PC-9 (cell line): ENCODE measurements around the gene PDHB. TPM values are rescaled to one million over a fixed set of nuclear protein-coding genes. Genes with fewer than 3 reads are reported as not detected.
A peak's percentile ranks its signal among the peaks of the same experiment; 100 is the strongest.

ENCODE experiments used
- BruUV-seq: library from RNA; stranded (reverse); fragments of 400-500 nt; replicated peaks from 2 replicates; lab custom pipeline; 2021; lab: Mats Ljungman, UMichigan
- CTCF ChIA-PET: fragments of 300-600 bp; sonication (Branson Sonifier 250); formaldehyde crosslinking; loops from one replicate; lab custom pipeline; 2022; ENCODE audit warnings: antibody characterized with exemption; lab: Charles Lee
- POLR2A ChIA-PET: fragments of 300-600 bp; sonication (Branson Sonifier 250); formaldehyde crosslinking; loops from one replicate; lab custom pipeline; 2022; ENCODE audit warnings: antibody characterized with exemption; ENCODE audit not compliant: unreplicated experiment; lab: Charles Lee
- DNase-seq, 2 experiments: peaks; one replicate each; pipeline versions ENCODE4 v3.0.0 to v3.0.0-alpha.2; 2015 to 2022; ENCODE audit warnings: mixed read lengths in 1 of 2
- H2AFZ ChIP-seq: fragments of 200-600 bp; sonication (generic); 2 replicates; pipeline ENCODE4 v1.8.1; 2017; ENCODE audit warnings: antibody characterized with exemption
- H3F3A ChIP-seq: fragments of 200-600 bp; sonication (generic); 2 replicates; pipeline ENCODE4 v1.8.1; 2017; ENCODE audit warnings: antibody characterized with exemption, mild to moderate bottlenecking, low read depth; ENCODE audit not compliant: insufficient read depth
- H3K27ac ChIP-seq: fragments of 200-600 bp; sonication (generic); 2 replicates; pipeline ENCODE4 v1.6.1; 2016; ENCODE audit warnings: mixed run types
- H3K27me3 ChIP-seq: fragments of 200-600 bp; sonication (generic); 2 replicates; pipeline ENCODE4 v1.6.1; 2016; ENCODE audit warnings: low read depth, mixed run types; ENCODE audit not compliant: insufficient read depth
- H3K36me3 ChIP-seq: fragments of 200-600 bp; sonication (generic); 2 replicates; pipeline ENCODE4 v1.6.1; 2016; ENCODE audit warnings: low read depth, mixed run types
- H3K4me1 ChIP-seq: fragments of 200-600 bp; sonication (generic); replicated peaks from 2 replicates; pipeline ENCODE4 v1.6.1; 2016; ENCODE audit warnings: mixed run types; ENCODE audit not compliant: insufficient read depth
- H3K4me2 ChIP-seq: fragments of 200-600 bp; sonication (generic); 2 replicates; pipeline ENCODE4 v1.6.1; 2017; ENCODE audit warnings: mixed run types
- H3K4me3 ChIP-seq: fragments of 200-600 bp; sonication (generic); 2 replicates; pipeline ENCODE4 v1.6.1; 2016; ENCODE audit warnings: mixed run types
- H3K79me2 ChIP-seq: fragments of 200-600 bp; sonication (generic); 2 replicates; pipeline ENCODE4 v1.6.1; 2017; ENCODE audit warnings: low read depth, mixed run types
- H3K9me2 ChIP-seq: fragments of 200-600 bp; sonication (generic); 2 replicates; pipeline ENCODE4 v1.8.1; 2017; ENCODE audit warnings: mild to moderate bottlenecking; ENCODE audit not compliant: insufficient read depth
- H3K9me3 ChIP-seq: fragments of 200-600 bp; sonication (generic); 2 replicates; pipeline ENCODE4 v1.8.1; 2016; ENCODE audit warnings: low read depth; ENCODE audit not compliant: insufficient read depth
- H4K20me1 ChIP-seq: fragments of 200-600 bp; sonication (generic); 2 replicates; pipeline ENCODE4 v1.8.1; 2017; ENCODE audit not compliant: insufficient read depth
- EZH2 ChIP-seq: fragments of 200-600 bp; sonication (generic); IDR thresholded peaks from 2 replicates; pipeline ENCODE4 v1.8.0; 2017; ENCODE audit warnings: antibody characterized with exemption, low read depth
- intact Hi-C: fragments of 100-400 bp; cut with micrococcal nuclease; formaldehyde crosslinking; loops from one replicate; pipeline ENCODE4 v1.10.0; 2022; ENCODE audit not compliant: unreplicated experiment
- total RNA-seq: library from RNA; stranded (reverse); gene quantifications from 2 replicates; pipeline ENCODE4 v1.2.3, GENCODE V29; 2021
- TF ChIP-seq, protein P1 (sequence below): fragments of 200-600 bp; sonication (generic); conservative IDR thresholded peaks from 2 replicates; pipeline ENCODE4 v1.6.1; 2017; ENCODE audit warnings: mixed run types, antibody characterized with exemption, mild to moderate bottlenecking, moderate library complexity

Gene PDHB
- total RNA-seq, 1 experiment from 2014 or later = 69.8 TPM

- Histone ChIP-seq H3K9me2 (no peaks in the 10 kb centered on the region), H3K36me3 (no peaks in the 10 kb centered on the region), H3K4me1 (peaks cover 63% of the 10 kb centered on the region), H4K20me1 (no peaks in the 10 kb centered on the region), H3K27ac (no peak overlapping the region), H3K79me2 (no peaks in the 10 kb centered on the region), H3K4me3 (no peak overlapping the region), H3F3A (peaks cover 37% of the 10 kb centered on the region), H3K9me3 (no peaks in the 10 kb centered on the region), H2AFZ (no peak overlapping the region), H3K27me3 (no peaks in the 10 kb centered on the region), H3K4me2 (no peak overlapping the region)
- ChIA-PET POLR2A (no interaction called here), CTCF (interaction anchor here (1.1 kb wide), 1 partner anchor 24 kb away, joined by 13 read pairs; the partner anchor contains the start of gene KCTD6)
- TF ChIP-seq, protein P1, sequence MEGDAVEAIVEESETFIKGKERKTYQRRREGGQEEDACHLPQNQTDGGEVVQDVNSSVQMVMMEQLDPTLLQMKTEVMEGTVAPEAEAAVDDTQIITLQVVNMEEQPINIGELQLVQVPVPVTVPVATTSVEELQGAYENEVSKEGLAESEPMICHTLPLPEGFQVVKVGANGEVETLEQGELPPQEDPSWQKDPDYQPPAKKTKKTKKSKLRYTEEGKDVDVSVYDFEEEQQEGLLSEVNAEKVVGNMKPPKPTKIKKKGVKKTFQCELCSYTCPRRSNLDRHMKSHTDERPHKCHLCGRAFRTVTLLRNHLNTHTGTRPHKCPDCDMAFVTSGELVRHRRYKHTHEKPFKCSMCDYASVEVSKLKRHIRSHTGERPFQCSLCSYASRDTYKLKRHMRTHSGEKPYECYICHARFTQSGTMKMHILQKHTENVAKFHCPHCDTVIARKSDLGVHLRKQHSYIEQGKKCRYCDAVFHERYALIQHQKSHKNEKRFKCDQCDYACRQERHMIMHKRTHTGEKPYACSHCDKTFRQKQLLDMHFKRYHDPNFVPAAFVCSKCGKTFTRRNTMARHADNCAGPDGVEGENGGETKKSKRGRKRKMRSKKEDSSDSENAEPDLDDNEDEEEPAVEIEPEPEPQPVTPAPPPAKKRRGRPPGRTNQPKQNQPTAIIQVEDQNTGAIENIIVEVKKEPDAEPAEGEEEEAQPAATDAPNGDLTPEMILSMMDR = no peak
- no peak for TF ChIP-seq EZH2
- BruUV-seq = no TSS peak
- DNase-seq = no peak
- intact Hi-C loops = no loop called here
Observed at GRCh38 chr3:58466899-58467563, 33.4 kb upstream of the PDHB start.

- Histone ChIP-seq H3K9me3 (no peaks in the 10 kb centered on the region), H4K20me1 (no peaks in the 10 kb centered on the region), H3K27ac (no peak overlapping the region), H2AFZ (no peak overlapping the region), H3K36me3 (no peaks in the 10 kb centered on the region), H3K9me2 (no peaks in the 10 kb centered on the region), H3K79me2 (no peaks in the 10 kb centered on the region), H3K4me2 (no peak overlapping the region), H3K4me1 (peaks cover 45% of the 10 kb centered on the region), H3K4me3 (no peak overlapping the region), H3F3A (peaks cover 17% of the 10 kb centered on the region), H3K27me3 (no peaks in the 10 kb centered on the region)
- TF ChIP-seq, protein P1 = no peak
- no peak for TF ChIP-seq EZH2
- POLR2A ChIA-PET = no interaction called here
- intact Hi-C loops = loop anchor here (5.0 kb wide), 1 partner anchor 143 kb away; no protein-coding TSS in a partner anchor
- no TSS peak for BruUV-seq
- DNase-seq = no peak
- CTCF ChIA-PET = interaction anchor here (0.7 kb wide), 1 partner anchor 35 kb away, joined by 6 read pairs; no protein-coding TSS in a partner anchor
Observed at GRCh38 chr3:58464866-58465265, 31.2 kb upstream of the PDHB start.

GRCh38 chr3:58463942-58464271, 30.3 kb upstream of the PDHB start:
- H3K79me2 ChIP-seq = no peaks in the 10 kb centered on the region
- no peaks in the 10 kb centered on the region for H3K27me3 ChIP-seq
- no peaks in the 10 kb centered on the region for H3K9me2 ChIP-seq
- no peaks in the 10 kb centered on the region for H3K9me3 ChIP-seq
- H3K4me1 ChIP-seq = peaks cover 35% of the 10 kb centered on the region
- H3K36me3 ChIP-seq = no peaks in the 10 kb centered on the region
- DNase-seq = no peak
- H2AFZ ChIP-seq = no peak overlapping the region
- BruUV-seq = no TSS peak
- no peak for TF ChIP-seq EZH2
- TF ChIP-seq, protein P1 = no peak; the same call in 1 of the 2 replicates
- intact Hi-C loops = loop anchor here (1.0 to 5.0 kb wide), 3 partner anchors 27 to 142 kb away; no protein-coding TSS in a partner anchor
- H3K4me2 ChIP-seq = peak overlapping the region; percentile 29; the same call in 1 of the 2 replicates
- POLR2A ChIA-PET = interaction anchor here (0.7 kb wide), 1 partner anchor 7 kb away, joined by 4 read pairs; no protein-coding TSS in a partner anchor
- H4K20me1 ChIP-seq = no peaks in the 10 kb centered on the region
- no peak overlapping the region for H3K4me3 ChIP-seq
- CTCF ChIA-PET = no interaction called here
- H3F3A ChIP-seq = peaks cover 8% of the 10 kb centered on the region; the same call in 1 of the 2 replicates
- no peak overlapping the region for H3K27ac ChIP-seq
